Endodermal cell (in vitro differentiated cells): ENCODE data around the gene TBC1D1. TPM values are rescaled to one million over a fixed set of nuclear protein-coding genes. Genes with fewer than 3 reads are reported as not detected.
A peak's percentile ranks its signal among the peaks of the same experiment; 100 is the strongest.

Experiments used
- DNase-seq: peaks from one replicate; pipeline ENCODE4 v3.0.0-alpha.2; 2017
- H3K27ac ChIP-seq: 2 replicates; pipeline ENCODE4 v1.5.1; 2013; ENCODE audit warnings: mild to moderate bottlenecking, low read depth, low read length, moderate library complexity
- H3K27me3 ChIP-seq: 2 replicates; pipeline ENCODE4 v1.6.1; 2013; ENCODE audit warnings: mild to moderate bottlenecking, low read length, moderate library complexity; ENCODE audit not compliant: insufficient read depth, control insufficient read depth, poor library complexity, severe bottlenecking
- H3K36me3 ChIP-seq: 2 replicates; pipeline ENCODE4 v1.7.0; 2013; ENCODE audit warnings: mild to moderate bottlenecking, low read length, moderate library complexity; ENCODE audit not compliant: control insufficient read depth, insufficient read depth
- H3K4me1 ChIP-seq: one replicate; pipeline ENCODE4 v1.7.0; 2013; ENCODE audit warnings: low read length; ENCODE audit not compliant: control insufficient read depth, insufficient read depth
- H3K4me3 ChIP-seq: 2 replicates; pipeline ENCODE4 v1.5.1; 2013; ENCODE audit warnings: mild to moderate bottlenecking, low read length, moderate library complexity
- H3K9ac ChIP-seq: 2 replicates; pipeline ENCODE4 v1.6.1; 2013; ENCODE audit warnings: mild to moderate bottlenecking, low read length, moderate library complexity; ENCODE audit not compliant: poor library complexity, severe bottlenecking; ENCODE audit errors: extremely low read depth
- H3K9me3 ChIP-seq: 2 replicates; pipeline ENCODE4 v1.6.1; 2013; ENCODE audit warnings: mild to moderate bottlenecking, low read length, moderate library complexity; ENCODE audit not compliant: control insufficient read depth
- H3K27ac Mint-ChIP-seq: 2 replicates; pipeline ENCODE4 v1.8.0; 2020; ENCODE audit warnings: mixed read lengths
- H3K27me3 Mint-ChIP-seq: 2 replicates; pipeline ENCODE4 v1.8.0; 2021; ENCODE audit warnings: mild to moderate bottlenecking, mixed read lengths; ENCODE audit not compliant: insufficient read depth
- H3K36me3 Mint-ChIP-seq: 2 replicates; pipeline ENCODE4 v1.8.0; 2020; ENCODE audit warnings: low read depth, mixed read lengths
- H3K4me1 Mint-ChIP-seq: 2 replicates; pipeline ENCODE4 v1.8.0; 2020; ENCODE audit warnings: mixed read lengths
- H3K4me3 Mint-ChIP-seq: 2 replicates; pipeline ENCODE4 v1.8.0; 2020; ENCODE audit warnings: mild to moderate bottlenecking, moderate library complexity, mixed read lengths
- H3K9me3 Mint-ChIP-seq: 2 replicates; pipeline ENCODE4 v1.8.0; 2020; ENCODE audit warnings: mild to moderate bottlenecking, mixed read lengths
- WGBS, 2 experiments: methylation state at CpG; one replicate each; pipeline versions ENCODE4 v1.1.5 to v1.1.7; 2013; ENCODE audit warnings: missing lambda C conversion rate in 2 of 2, mixed read lengths in 1 of 2; ENCODE audit not compliant: insufficient coverage in 1 of 2, insufficient read length in 1 of 2; 5-methylcytosine and 5-hydroxymethylcytosine counted together
- total RNA-seq, 2 donors: library from RNA; stranded (reverse); fragmentation: NEBNext Ultra II Directional in 1 of 2; extraction: Animal tissue kit (Norgen Biotek cat#: 25700) in 1 of 2; gene quantifications; 2 replicates in 1 of 2; 3 replicates in 1 of 2; pipeline ENCODE4 v1.2.1, GENCODE V29; 2021
- TF ChIP-seq, protein P1 (sequence below): fragments of 200-600 bp; sonication (generic); conservative IDR thresholded peaks from 2 replicates; pipeline ENCODE4 v1.5.0; 2021; ENCODE audit warnings: antibody characterized with exemption, mild to moderate bottlenecking

The TBC1D1 gene
- total RNA-seq, 2 donors from 2014 or later: 110 to 122 TPM

DNA sequence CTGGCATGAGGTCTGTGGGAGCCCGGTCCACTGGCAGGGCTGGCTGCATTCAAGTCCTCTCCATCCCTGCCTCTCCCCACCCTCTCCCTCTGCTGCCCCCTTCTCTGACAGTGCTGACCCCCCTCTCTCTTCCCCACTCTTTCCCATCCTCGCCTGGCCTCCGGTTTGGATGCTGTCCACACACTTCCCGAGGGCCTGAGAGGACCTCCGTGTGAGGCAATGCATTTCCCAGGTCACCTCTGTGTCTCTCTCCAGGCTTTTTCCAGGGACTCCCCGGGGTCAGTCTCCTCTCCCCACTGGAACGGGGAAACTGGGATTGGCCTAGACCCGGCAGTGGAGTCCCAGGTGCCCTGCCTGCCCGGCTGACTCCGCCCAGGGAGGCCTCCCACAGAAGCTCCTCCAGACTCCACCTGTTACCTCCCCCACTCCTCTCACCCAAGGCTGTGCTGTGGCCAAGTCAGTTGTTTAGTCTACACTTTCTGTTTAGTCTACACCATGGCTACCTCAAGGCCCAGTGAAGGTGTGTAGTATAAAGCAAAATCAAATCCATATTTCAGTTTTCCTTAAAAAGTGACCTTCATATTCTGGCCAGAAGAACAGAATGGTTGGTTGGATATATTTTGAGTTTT is 216.1 kb downstream of the TBC1D1 start:
- TF ChIP-seq, protein P1, sequence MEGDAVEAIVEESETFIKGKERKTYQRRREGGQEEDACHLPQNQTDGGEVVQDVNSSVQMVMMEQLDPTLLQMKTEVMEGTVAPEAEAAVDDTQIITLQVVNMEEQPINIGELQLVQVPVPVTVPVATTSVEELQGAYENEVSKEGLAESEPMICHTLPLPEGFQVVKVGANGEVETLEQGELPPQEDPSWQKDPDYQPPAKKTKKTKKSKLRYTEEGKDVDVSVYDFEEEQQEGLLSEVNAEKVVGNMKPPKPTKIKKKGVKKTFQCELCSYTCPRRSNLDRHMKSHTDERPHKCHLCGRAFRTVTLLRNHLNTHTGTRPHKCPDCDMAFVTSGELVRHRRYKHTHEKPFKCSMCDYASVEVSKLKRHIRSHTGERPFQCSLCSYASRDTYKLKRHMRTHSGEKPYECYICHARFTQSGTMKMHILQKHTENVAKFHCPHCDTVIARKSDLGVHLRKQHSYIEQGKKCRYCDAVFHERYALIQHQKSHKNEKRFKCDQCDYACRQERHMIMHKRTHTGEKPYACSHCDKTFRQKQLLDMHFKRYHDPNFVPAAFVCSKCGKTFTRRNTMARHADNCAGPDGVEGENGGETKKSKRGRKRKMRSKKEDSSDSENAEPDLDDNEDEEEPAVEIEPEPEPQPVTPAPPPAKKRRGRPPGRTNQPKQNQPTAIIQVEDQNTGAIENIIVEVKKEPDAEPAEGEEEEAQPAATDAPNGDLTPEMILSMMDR: no peak
- H3K4me1 Mint-ChIP-seq: peaks cover 7% of the 10 kb centered on the region
- H3K27me3 Mint-ChIP-seq: no peaks in the 10 kb centered on the region
- DNase-seq: no peak
- Histone ChIP-seq H3K4me3 (no peak overlapping the region), H3K27me3 (no peaks in the 10 kb centered on the region), H3K36me3 (peaks cover 35% of the 10 kb centered on the region), H3K4me1 (no peaks in the 10 kb centered on the region), H3K27ac (no peak overlapping the region), H3K9ac (no peak overlapping the region), H3K9me3 (no peaks in the 10 kb centered on the region)
- no peaks in the 10 kb centered on the region for H3K9me3 Mint-ChIP-seq
- 90 to 100% methylated on average over 1 to 10 of the region's 10 CpGs for WGBS, 2 experiments
- H3K4me3 Mint-ChIP-seq: no peak overlapping the region
- H3K27ac Mint-ChIP-seq: peak overlapping the region; percentile 9
- H3K36me3 Mint-ChIP-seq: peaks cover 51% of the 10 kb centered on the region

DNA sequence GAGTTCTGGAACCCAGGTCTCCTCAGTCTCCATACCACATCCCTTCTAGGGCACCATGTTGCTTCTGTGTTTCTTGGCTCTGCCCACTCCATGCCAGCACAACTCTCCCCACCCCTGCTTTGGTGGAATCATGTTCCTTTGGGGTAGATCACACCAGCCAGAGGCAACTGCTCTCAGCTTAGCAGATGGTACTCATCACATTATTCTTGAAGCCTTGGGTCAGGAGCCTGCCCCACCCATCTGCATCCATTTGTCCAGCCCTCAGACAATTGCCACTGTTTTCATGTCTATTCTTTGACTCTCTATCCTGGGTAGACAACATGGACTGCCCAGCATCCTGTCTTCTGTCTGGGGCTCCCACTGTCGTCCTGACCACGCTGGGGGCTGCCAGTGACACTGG is 216.9 kb downstream of the TBC1D1 start:
- peaks cover 46% of the 10 kb centered on the region for H3K36me3 Mint-ChIP-seq
- no peaks in the 10 kb centered on the region for H3K27me3 Mint-ChIP-seq
- H3K36me3 ChIP-seq: peaks cover 28% of the 10 kb centered on the region
- peaks cover 8% of the 10 kb centered on the region for H3K4me1 Mint-ChIP-seq
- 93% methylated on average over 2 of the region's 2 CpGs; no CpG with 5 or more reads in 1 of the 2 experiments for WGBS, 2 experiments
- H3K27me3 ChIP-seq: no peaks in the 10 kb centered on the region
- H3K27ac ChIP-seq: no peak overlapping the region
- no peak overlapping the region for H3K9ac ChIP-seq
- no peaks in the 10 kb centered on the region for H3K9me3 Mint-ChIP-seq
- no peaks in the 10 kb centered on the region for H3K9me3 ChIP-seq
- no peaks in the 10 kb centered on the region for H3K4me1 ChIP-seq
- no peak for DNase-seq
- no peak overlapping the region for H3K4me3 Mint-ChIP-seq
- TF ChIP-seq, protein P1: no peak
- H3K27ac Mint-ChIP-seq: no peak overlapping the region
- no peak overlapping the region for H3K4me3 ChIP-seq

DNA sequence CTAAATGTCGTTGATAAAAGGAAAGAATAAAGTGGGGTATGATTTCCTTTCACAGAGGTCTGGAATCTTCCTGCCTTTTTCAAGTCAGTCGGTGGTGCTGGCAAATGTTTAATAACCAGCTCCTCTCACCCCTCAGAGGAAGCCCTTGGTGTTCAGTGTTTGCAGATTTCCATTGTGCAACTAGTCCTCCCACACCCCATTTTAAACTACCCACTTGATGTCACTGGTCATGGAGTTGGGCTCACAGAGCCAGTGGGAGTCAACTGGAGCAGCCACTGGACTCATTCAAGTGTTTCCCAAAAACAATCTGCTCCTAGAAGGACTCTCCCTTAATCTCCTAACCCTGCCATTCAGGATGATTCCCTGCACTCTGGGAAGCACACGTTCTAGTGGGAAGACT is 218.5 kb downstream of the TBC1D1 start:
- no peaks in the 10 kb centered on the region for H3K27me3 Mint-ChIP-seq
- no peak overlapping the region for H3K27ac Mint-ChIP-seq
- no peaks in the 10 kb centered on the region for H3K9me3 Mint-ChIP-seq
- Histone ChIP-seq H3K9ac (no peak overlapping the region), H3K4me1 (peaks cover 4% of the 10 kb centered on the region), H3K27me3 (no peaks in the 10 kb centered on the region), H3K9me3 (no peaks in the 10 kb centered on the region), H3K27ac (no peak overlapping the region), H3K4me3 (no peak overlapping the region), H3K36me3 (peaks cover 21% of the 10 kb centered on the region)
- TF ChIP-seq, protein P1: no peak
- 83% methylated on average over 3 of the region's 3 CpGs; no CpG with 5 or more reads in 1 of the 2 experiments for WGBS, 2 experiments
- DNase-seq: no peak
- peaks cover 36% of the 10 kb centered on the region for H3K36me3 Mint-ChIP-seq
- H3K4me1 Mint-ChIP-seq: peaks cover 21% of the 10 kb centered on the region
- no peak overlapping the region for H3K4me3 Mint-ChIP-seq
